Suprapubic skin (tissue), 4 donors: ENCODE results near the gene OXER1. TPM values are rescaled to one million over a fixed set of nuclear protein-coding genes. Genes with fewer than 3 reads are reported as not detected.
"Not testable (repeated sequence)": the region's sequence is repeated elsewhere in the genome, so short reads cannot be mapped to it uniquely, and the experiment has no call there.

Experiments used
- DNase-seq, 2 donors: peaks; one replicate each; pipeline ENCODE4 v3.0.0-alpha.2; 2019; ENCODE audit warnings: low spot score in 2 of 2
- H3K27ac ChIP-seq: fragments of 200-600 bp; sonication (generic); one replicate; pipeline ENCODE4 v1.5.1; 2019
- H3K27me3 ChIP-seq: fragments of 200-600 bp; sonication (generic); one replicate; pipeline ENCODE4 v1.5.1; 2019
- H3K36me3 ChIP-seq: fragments of 200-600 bp; sonication (generic); one replicate; pipeline ENCODE4 v1.5.1; 2019
- H3K4me1 ChIP-seq: fragments of 200-600 bp; sonication (generic); one replicate; pipeline ENCODE4 v1.5.1; 2019
- H3K4me3 ChIP-seq: fragments of 200-600 bp; sonication (generic); one replicate; pipeline ENCODE4 v1.5.1; 2019; ENCODE audit warnings: mild to moderate bottlenecking
- H3K9me3 ChIP-seq: fragments of 200-600 bp; sonication (generic); one replicate; pipeline ENCODE4 v1.5.1; 2019
- CTCF ChIP-seq, 2 donors: fragments of 200-600 bp in 1 of 2; fragments of 450-650 bp in 1 of 2; sonication (generic) in 1 of 2; IDR thresholded peaks; one replicate each; pipeline ENCODE4 v1.5.1; 2016 to 2019; ENCODE audit warnings: antibody characterized with exemption in 2 of 2, mild to moderate bottlenecking in 1 of 2, moderate library complexity in 1 of 2
- EP300 ChIP-seq: sonication (generic); formaldehyde crosslinking; IDR thresholded peaks from one replicate; pipeline ENCODE4 v1.6.1; 2017; ENCODE audit warnings: antibody characterized with exemption
- POLR2A ChIP-seq, 2 donors: fragments of 450-650 bp; IDR thresholded peaks; one replicate each; pipeline ENCODE4 v1.6.1; 2017; ENCODE audit warnings: antibody characterized with exemption in 2 of 2, mild to moderate bottlenecking in 2 of 2, moderate library complexity in 2 of 2
- POLR2AphosphoS5 ChIP-seq, 3 donors: sonication (generic); formaldehyde crosslinking; IDR thresholded peaks; one replicate each; pipeline ENCODE4 v1.6.1; 2017; ENCODE audit warnings: antibody characterized with exemption in 3 of 3
- WGBS: methylation state at CpG from one replicate; pipeline ENCODE4 v1.1.5; 2018; 5-methylcytosine and 5-hydroxymethylcytosine counted together
- total RNA-seq, 4 donors: library from RNA; depleted of rRNA; stranded (reverse); fragments of >200 nt; gene quantifications; one replicate each; pipeline ENCODE4 v1.1.0, GENCODE V29; 2016

Gene OXER1
- total RNA-seq, 4 donors from 2014 or later = 0.76 to 3.9 (median 2.1) TPM

- no peak for TF ChIP-seq POLR2A (IDR thresholded peaks at IDR 0.05)
- no peak for TF ChIP-seq POLR2AphosphoS5 (IDR thresholded peaks at IDR 0.05)
- TF ChIP-seq EP300 = no peak
- no peak for TF ChIP-seq CTCF (IDR thresholded peaks at IDR 0.05)
- Histone ChIP-seq H3K9me3 (no peaks in the 10 kb centered on the region), H3K36me3 (peaks cover 20% of the 10 kb centered on the region), H3K27ac (peak overlapping the region; percentile 29), H3K4me1 (peaks cover 8% of the 10 kb centered on the region), H3K27me3 (no peaks in the 10 kb centered on the region), H3K4me3 (no peak overlapping the region)
- DNase-seq = no peak
Measured at GRCh38 chr2:42736598-42737322, 27.2 kb downstream of the OXER1 start.

DNA sequence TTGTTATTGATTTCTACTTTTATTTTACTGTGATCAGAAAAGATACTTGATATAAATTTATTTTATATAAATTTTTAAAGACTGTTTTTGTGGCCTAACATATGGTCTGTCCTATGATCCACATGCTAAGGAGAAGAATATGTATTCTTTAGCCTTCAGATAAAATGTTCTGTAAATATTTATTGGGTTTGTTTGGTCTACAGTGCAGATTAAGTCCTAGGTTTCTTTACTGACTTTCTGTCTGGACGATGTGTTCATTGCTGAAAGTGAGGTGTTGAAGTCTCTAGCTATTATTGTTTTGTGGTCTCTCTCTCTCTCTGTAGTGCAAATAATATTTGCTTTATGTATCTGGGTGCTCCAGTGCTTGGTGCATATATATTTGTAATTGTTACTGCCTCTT, 30.1 kb downstream of the OXER1 start:
- peaks cover 20% of the 10 kb centered on the region for H3K36me3 ChIP-seq
- H3K4me1 ChIP-seq = peaks cover 8% of the 10 kb centered on the region
- no peak overlapping the region for H3K4me3 ChIP-seq
- no peak for DNase-seq
- no peaks in the 10 kb centered on the region for H3K9me3 ChIP-seq
- no peak overlapping the region for H3K27ac ChIP-seq
- 81% methylated on average over 1 of the region's 1 CpG for WGBS
- H3K27me3 ChIP-seq = no peaks in the 10 kb centered on the region
- TF ChIP-seq CTCF (IDR thresholded peaks at IDR 0.05) (no peak), POLR2A (IDR thresholded peaks at IDR 0.05) (no peak), EP300 (no peak), POLR2AphosphoS5 (IDR thresholded peaks at IDR 0.05) (no peak)

DNA sequence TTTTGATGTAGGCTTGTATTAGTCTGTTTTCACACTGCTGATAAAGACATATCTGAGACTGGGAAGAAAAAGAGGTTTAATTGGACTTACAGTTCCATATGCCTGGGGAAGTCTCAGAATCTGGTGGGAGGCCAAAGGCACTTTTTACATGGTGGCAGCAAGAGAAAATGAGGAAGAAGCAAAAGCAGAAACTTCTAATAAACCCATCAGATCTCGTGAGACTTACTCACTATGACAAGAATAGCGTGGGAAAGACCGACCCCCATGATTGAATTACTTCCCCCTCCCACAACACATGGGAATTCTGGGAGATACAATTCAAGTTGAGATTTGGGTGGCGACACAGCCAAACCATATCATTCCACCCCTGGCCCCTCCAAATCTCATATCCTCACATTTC, 32.6 kb downstream of the OXER1 start:
- H3K27ac ChIP-seq, H3K4me3 ChIP-seq, DNase-seq, H3K9me3 ChIP-seq, H3K4me1 ChIP-seq, H3K27me3 ChIP-seq: not testable (repeated sequence)
- peaks cover 14% of the 10 kb centered on the region for H3K36me3 ChIP-seq
- 91% methylated on average over 4 of the region's 4 CpGs for WGBS

- H3K36me3 ChIP-seq = no peaks in the 10 kb centered on the region
- H3K9me3 ChIP-seq = no peaks in the 10 kb centered on the region
- no peaks in the 10 kb centered on the region for H3K27me3 ChIP-seq
- H3K27ac ChIP-seq = no peak overlapping the region
- H3K4me3 ChIP-seq = no peak overlapping the region
- TF ChIP-seq EP300 = no peak
- no peak for TF ChIP-seq CTCF (IDR thresholded peaks at IDR 0.05)
- TF ChIP-seq POLR2A (IDR thresholded peaks at IDR 0.05) = no peak
- no peak for TF ChIP-seq POLR2AphosphoS5 (IDR thresholded peaks at IDR 0.05)
- DNase-seq = no peak
- peaks cover 7% of the 10 kb centered on the region for H3K4me1 ChIP-seq
- WGBS = 87% methylated on average over 2 of the region's 2 CpGs
Measured at GRCh38 chr2:42726680-42727079, 37.3 kb downstream of the OXER1 start.

DNA sequence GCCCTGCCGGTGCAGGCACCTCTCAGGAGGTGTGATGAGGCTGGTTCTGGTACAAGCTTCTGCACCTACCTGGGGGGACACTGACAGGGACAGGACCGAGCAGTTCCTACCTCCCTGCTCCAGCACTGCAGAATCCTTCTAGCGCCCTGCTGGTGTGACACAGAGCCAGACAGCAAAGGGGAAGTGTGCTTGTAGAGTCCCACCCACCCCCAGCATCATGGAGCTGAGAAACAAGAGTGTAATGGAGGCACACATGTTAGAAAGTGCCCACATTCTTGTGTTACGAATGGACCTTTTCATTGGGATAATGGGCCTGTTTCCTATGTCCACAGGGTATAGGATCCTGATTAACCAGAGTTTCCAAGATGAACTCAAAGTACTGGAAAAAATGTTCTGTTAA, 38.3 kb downstream of the OXER1 start:
- WGBS = 81% methylated on average over 4 of the region's 4 CpGs
- TF ChIP-seq CTCF (IDR thresholded peaks at IDR 0.05) (no peak), POLR2A (IDR thresholded peaks at IDR 0.05) (no peak), POLR2AphosphoS5 (IDR thresholded peaks at IDR 0.05) (no peak), EP300 (no peak)

DNA sequence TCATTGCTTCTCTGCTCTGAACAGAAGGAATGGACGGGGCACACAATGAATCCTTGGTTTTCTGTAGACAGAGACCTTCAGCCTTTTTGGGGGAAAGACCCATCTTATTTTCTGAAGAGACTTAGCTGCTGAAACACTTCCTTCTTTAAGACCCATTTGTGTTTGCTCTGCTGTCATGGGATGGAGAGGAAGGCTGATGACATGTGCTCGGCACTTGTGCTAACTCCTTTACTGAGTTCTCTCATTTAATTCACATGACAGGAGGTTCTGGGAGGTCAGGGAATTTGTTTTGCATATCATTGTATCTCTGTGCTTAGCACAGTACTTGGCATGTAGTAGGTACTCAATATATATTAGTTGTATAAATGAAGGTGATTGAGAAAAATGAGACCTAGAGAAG, 39.0 kb downstream of the OXER1 start:
- DNase-seq = no peak
- Histone ChIP-seq H3K27ac (no peak overlapping the region), H3K9me3 (no peaks in the 10 kb centered on the region), H3K27me3 (no peaks in the 10 kb centered on the region), H3K4me3 (no peak overlapping the region), H3K4me1 (peaks cover 7% of the 10 kb centered on the region), H3K36me3 (no peaks in the 10 kb centered on the region)
- TF ChIP-seq POLR2A (IDR thresholded peaks at IDR 0.05) (no peak), POLR2AphosphoS5 (IDR thresholded peaks at IDR 0.05) (no peak), EP300 (no peak), CTCF (IDR thresholded peaks at IDR 0.05) (no peak)
- 92% methylated on average over 2 of the region's 2 CpGs for WGBS

More for the DNA sequence above, 38.3 kb downstream of the OXER1 start:
- Histone ChIP-seq H3K36me3 (no peaks in the 10 kb centered on the region), H3K4me3 (no peak overlapping the region), H3K27me3 (no peaks in the 10 kb centered on the region), H3K9me3 (no peaks in the 10 kb centered on the region), H3K4me1 (peaks cover 7% of the 10 kb centered on the region), H3K27ac (no peak overlapping the region)
- no peak for DNase-seq
